ENCODE data around the gene PRPF31. TPM values are rescaled to one million over a fixed set of nuclear protein-coding genes. Genes with fewer than 3 reads are reported as not detected.

The PRPF31 gene
- total and polyA plus RNA-seq, 2 of the 13 experiments (the other 11 are each of a cell fraction or from before 2014, with no cell fraction given): 23.8 to 63.8 TPM

- peak; percentile 29 for TF ChIP-seq TEAD3 (CRISPR knock-in tag; optimal IDR thresholded peaks at IDR 0.05; ENCODE audit: borderline replicate concordance)
- TF ChIP-seq, protein P1, sequence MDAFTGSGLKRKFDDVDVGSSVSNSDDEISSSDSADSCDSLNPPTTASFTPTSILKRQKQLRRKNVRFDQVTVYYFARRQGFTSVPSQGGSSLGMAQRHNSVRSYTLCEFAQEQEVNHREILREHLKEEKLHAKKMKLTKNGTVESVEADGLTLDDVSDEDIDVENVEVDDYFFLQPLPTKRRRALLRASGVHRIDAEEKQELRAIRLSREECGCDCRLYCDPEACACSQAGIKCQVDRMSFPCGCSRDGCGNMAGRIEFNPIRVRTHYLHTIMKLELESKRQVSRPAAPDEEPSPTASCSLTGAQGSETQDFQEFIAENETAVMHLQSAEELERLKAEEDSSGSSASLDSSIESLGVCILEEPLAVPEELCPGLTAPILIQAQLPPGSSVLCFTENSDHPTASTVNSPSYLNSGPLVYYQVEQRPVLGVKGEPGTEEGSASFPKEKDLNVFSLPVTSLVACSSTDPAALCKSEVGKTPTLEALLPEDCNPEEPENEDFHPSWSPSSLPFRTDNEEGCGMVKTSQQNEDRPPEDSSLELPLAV (CRISPR knock-in tag; conservative IDR thresholded peaks at IDR 0.05; ENCODE audit: low read depth): no peak
- TF ChIP-seq GATAD2A (CRISPR knock-in tag; IDR thresholded peaks at IDR 0.05): peak; percentile 28; the same call in 1 of the 2 replicates
- no peak for TF ChIP-seq NFIC (IDR thresholded peaks at IDR 0.05; ENCODE audit: low read length)
- no peak for TF ChIP-seq ZNF703 (CRISPR knock-in tag; IDR thresholded peaks at IDR 0.05; ENCODE audit: borderline replicate concordance)
- TF ChIP-seq ZNF335 (CRISPR knock-in tag; IDR thresholded peaks at IDR 0.05): no peak
- TF ChIP-seq ZNF207 (IDR thresholded peaks at IDR 0.05; ENCODE audit: borderline replicate concordance): no peak
- TF ChIP-seq STAG1 (CRISPR knock-in tag; IDR thresholded peaks at IDR 0.05): peak; percentile 76
- no peak for TF ChIP-seq FOSL1 (CRISPR knock-in tag; IDR thresholded peaks at IDR 0.05; ENCODE audit: borderline replicate concordance)
- TF ChIP-seq NFKB2 (CRISPR knock-in tag; IDR thresholded peaks at IDR 0.05; ENCODE audit: borderline replicate concordance): no peak; the same call in 1 of the 2 replicates
- TF ChIP-seq ZNF891 (CRISPR knock-in tag; IDR thresholded peaks at IDR 0.05): no peak
- TF ChIP-seq ZNF282 (IDR thresholded peaks at IDR 0.05; ENCODE audit: partially characterized antibody): no peak
- TF ChIP-seq CHD2 (IDR thresholded peaks at IDR 0.05; ENCODE audit: low read depth, low read length): no peak
- no peak for TF ChIP-seq CAMTA2 (CRISPR knock-in tag; IDR thresholded peaks at IDR 0.05; ENCODE audit: borderline replicate concordance)
- peak in 1 of 2 experiments; percentile 63; a peak in 1 of 4 replicates for TF ChIP-seq HMGXB4 (CRISPR knock-in tag; IDR thresholded peaks at IDR 0.05; ENCODE audit: borderline replicate concordance in 1 of 2, low read depth in 1 of 2)
- TF ChIP-seq CERS6 (CRISPR knock-in tag; IDR thresholded peaks at IDR 0.05): no peak
- TF ChIP-seq ZNF724P (CRISPR knock-in tag; IDR thresholded peaks at IDR 0.05; ENCODE audit: borderline replicate concordance): no peak
- no peak for TF ChIP-seq SNAPC4 (CRISPR knock-in tag; IDR thresholded peaks at IDR 0.05)
- no peak for TF ChIP-seq POLR2G (IDR thresholded peaks at IDR 0.05; ENCODE audit: low read depth, low read length)
Measured at GRCh38 chr19:54168174-54168917, 52.8 kb downstream of the PRPF31 start (continued).
